Pulmonary artery endothelial cell (primary cell): ENCODE data around the gene WDR7. TPM values are rescaled to one million over a fixed set of nuclear protein-coding genes. Genes with fewer than 3 reads are reported as not detected.
A peak's percentile ranks its signal among the peaks of the same experiment; 100 is the strongest.

ENCODE experiments used
- DNase-seq: peaks from one replicate; pipeline ENCODE4 v3.0.0-alpha.2; 2011; ENCODE audit warnings: low read depth, low spot score
- total RNA-seq: library from RNA; depleted of rRNA; stranded (reverse); fragments of >200 nt; gene quantifications from 2 replicates; pipeline ENCODE4 v1.2.3, GENCODE V29; 2014

The WDR7 gene
- total RNA-seq, 1 donor from 2014 or later = 14.2 TPM

- no peak for DNase-seq
Observed at GRCh38 chr18:56721491-56721890, 70.3 kb downstream of the WDR7 start.

GRCh38 chr18:56722518-56722917, 71.4 kb downstream of the WDR7 start:
- no peak for DNase-seq

GRCh38 chr18:56723068-56723467, 71.9 kb downstream of the WDR7 start:
- no peak for DNase-seq

GRCh38 chr18:56723706-56724105, 72.5 kb downstream of the WDR7 start:
- no peak for DNase-seq

- no peak for DNase-seq
Observed at GRCh38 chr18:56726906-56727305, 75.7 kb downstream of the WDR7 start.

- DNase-seq = no peak
Observed at GRCh38 chr18:56727399-56727798, 76.2 kb downstream of the WDR7 start.

- DNase-seq = no peak
Observed at GRCh38 chr18:56728741-56729140, 77.6 kb downstream of the WDR7 start.

GRCh38 chr18:56738184-56738583, 87.0 kb downstream of the WDR7 start:
- no peak for DNase-seq

- no peak for DNase-seq
Observed at GRCh38 chr18:56739731-56740130, 88.6 kb downstream of the WDR7 start.

GRCh38 chr18:56740645-56741044, 89.5 kb downstream of the WDR7 start:
- no peak for DNase-seq

- no peak for DNase-seq
Observed at GRCh38 chr18:56741685-56742084, 90.5 kb downstream of the WDR7 start.

GRCh38 chr18:56743115-56743514, 92.0 kb downstream of the WDR7 start:
- no peak for DNase-seq

- DNase-seq = no peak
Observed at GRCh38 chr18:56747032-56747658, 96.0 kb downstream of the WDR7 start.

GRCh38 chr18:56747857-56748256, 96.7 kb downstream of the WDR7 start:
- DNase-seq = no peak

GRCh38 chr18:56748698-56749268, 97.6 kb downstream of the WDR7 start:
- DNase-seq = peak; percentile 1

- DNase-seq = no peak
Observed at GRCh38 chr18:56756966-56757365, 105.8 kb downstream of the WDR7 start.

- DNase-seq = no peak
Observed at GRCh38 chr18:56770097-56770496, 118.9 kb downstream of the WDR7 start.

- no peak for DNase-seq
Observed at GRCh38 chr18:56770873-56771272, 119.7 kb downstream of the WDR7 start.

- no peak for DNase-seq
Observed at GRCh38 chr18:56775701-56776100, 124.5 kb downstream of the WDR7 start.

- no peak for DNase-seq
Observed at GRCh38 chr18:56787390-56787789, 136.2 kb downstream of the WDR7 start.

- peak; percentile 64 for DNase-seq
Observed at GRCh38 chr18:56789004-56789888, 138.1 kb downstream of the WDR7 start.

GRCh38 chr18:56789889-56790180, 138.7 kb downstream of the WDR7 start:
- no peak for DNase-seq

- no peak for DNase-seq
Observed at GRCh38 chr18:56795381-56795780, 144.2 kb downstream of the WDR7 start.
